AG04449 (cell line): ENCODE measurements around the gene BCR.

Experiments used
- CTCF ChIA-PET: fragments of 350-600 bp; formaldehyde crosslinking; extraction: SDS; loops from one replicate; lab custom pipeline; 2021; ENCODE audit warnings: antibody characterized with exemption; lab: Yijun Ruan, JAX
- POLR2A ChIA-PET: fragments of 400-600, 350-600 bp; formaldehyde crosslinking; extraction: SDS; loops from one replicate; lab custom pipeline; 2020; ENCODE audit warnings: antibody characterized with exemption, inconsistent platforms; lab: Yijun Ruan, JAX
- DNase-seq: peaks from one replicate; pipeline ENCODE4 v3.0.0-alpha.2; 2010; ENCODE audit warnings: low read depth, low spot score
- H3K4me3 ChIP-seq: 2 replicates; pipeline ENCODE4 v1.5.1; 2011; ENCODE audit warnings: low read depth, mild to moderate bottlenecking, control low read depth, low read length
- CTCF ChIP-seq: IDR thresholded peaks from one replicate; pipeline ENCODE4 v1.5.1; 2011; ENCODE audit warnings: mild to moderate bottlenecking, moderate library complexity, low read length, control low read depth, inconsistent platforms; ENCODE audit not compliant: insufficient read depth; ENCODE audit errors: missing control alignments

BCR gene

DNA sequence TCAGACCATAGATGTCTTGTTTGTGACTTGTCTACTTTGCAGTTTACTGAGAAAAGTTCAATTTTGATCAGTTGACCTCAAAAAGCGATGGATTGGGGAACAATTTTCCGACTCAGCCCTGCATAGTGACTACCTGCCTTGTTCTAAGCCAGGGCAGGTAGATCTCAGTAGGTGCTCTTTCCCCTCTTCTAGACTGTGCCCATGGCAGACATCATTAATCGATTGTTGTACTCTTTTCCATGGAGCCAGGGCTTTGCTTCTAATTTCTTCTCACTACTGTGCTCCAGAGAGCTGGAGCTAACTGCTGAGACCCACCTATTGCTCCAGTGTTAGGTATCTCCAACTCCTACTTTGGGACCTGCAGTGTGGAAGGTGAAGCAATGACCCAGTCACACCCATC lies 25.2 kb upstream of the BCR start:
- no peak for DNase-seq
- ChIA-PET CTCF (interaction anchor here (0.8 to 3.5 kb wide), 6 partner anchors 8 to 230 kb away, joined by 4 to 16 read pairs (median 4); no protein-coding TSS in a partner anchor), POLR2A (no interaction called here)
- H3K4me3 ChIP-seq = no peak overlapping the region
- no peak for TF ChIP-seq CTCF

DNA sequence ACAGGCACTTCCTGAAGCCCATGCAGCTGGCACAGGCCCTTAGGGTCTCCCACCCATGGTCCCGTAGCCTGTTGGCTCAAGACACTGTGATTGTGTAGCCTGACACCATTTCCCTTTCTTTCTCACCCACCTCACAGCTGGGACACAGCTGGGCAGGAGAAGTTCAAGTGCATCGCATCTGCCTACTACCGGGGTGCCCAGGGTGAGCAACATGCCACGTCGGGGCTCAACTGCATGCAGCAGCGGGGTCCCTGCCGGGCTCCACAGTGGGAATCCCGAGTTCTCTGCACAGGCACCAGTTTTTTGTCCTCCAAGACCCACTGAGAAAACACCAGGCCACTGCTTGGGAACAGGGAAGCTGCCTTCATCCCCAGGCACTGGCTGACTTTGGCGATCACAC lies 24.5 kb upstream of the BCR start:
- CTCF ChIA-PET = interaction anchor here (0.8 to 3.5 kb wide), 6 partner anchors 7 to 230 kb away, joined by 3 to 16 read pairs (median 5); partner anchors contain the start of gene RAB36
- no peak for TF ChIP-seq CTCF
- no peak for DNase-seq
- H3K4me3 ChIP-seq = no peak overlapping the region
- POLR2A ChIA-PET = no interaction called here

DNA sequence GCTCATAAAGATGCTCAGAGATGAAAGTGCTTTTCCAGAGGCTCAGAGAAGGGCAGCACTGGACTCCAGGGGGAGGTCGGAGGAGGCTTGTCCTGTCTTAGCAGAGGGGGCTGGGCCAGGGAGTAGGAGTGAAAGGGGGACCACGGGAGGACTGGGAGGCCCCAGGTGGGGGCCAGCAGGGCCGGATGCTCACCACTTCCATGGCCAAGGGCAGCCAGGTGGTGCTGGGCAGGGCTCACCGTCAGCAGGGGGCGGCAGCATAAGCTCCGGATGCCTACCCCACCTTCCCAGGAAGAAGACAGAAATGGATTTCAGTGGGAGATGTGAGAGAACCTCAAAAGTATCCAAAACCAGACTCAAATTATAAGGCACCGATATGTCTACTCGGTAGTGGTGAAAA lies 24.0 kb upstream of the BCR start:
- TF ChIP-seq CTCF = peak; percentile 1
- H3K4me3 ChIP-seq = no peak overlapping the region
- DNase-seq = no peak
- ChIA-PET CTCF (interaction anchor here (0.7 to 3.5 kb wide), 10 partner anchors 10 to 229 kb away, joined by 3 to 16 read pairs (median 4); partner anchors contain the start of gene RAB36), POLR2A (no interaction called here)

GRCh38 chr22:23157560-23158515 lies 22.5 kb upstream of the BCR start:
- ChIA-PET CTCF (interaction anchor here (1.0 to 3.5 kb wide), 9 partner anchors 13 to 124 kb away, joined by 3 to 16 read pairs (median 4); partner anchors contain the start of gene RAB36), POLR2A (interaction anchor here (0.6 kb wide), 1 partner anchor 650 kb away, joined by 3 read pairs; no protein-coding TSS in a partner anchor)
- no peak for TF ChIP-seq CTCF
- no peak for DNase-seq
- H3K4me3 ChIP-seq = no peak overlapping the region

DNA sequence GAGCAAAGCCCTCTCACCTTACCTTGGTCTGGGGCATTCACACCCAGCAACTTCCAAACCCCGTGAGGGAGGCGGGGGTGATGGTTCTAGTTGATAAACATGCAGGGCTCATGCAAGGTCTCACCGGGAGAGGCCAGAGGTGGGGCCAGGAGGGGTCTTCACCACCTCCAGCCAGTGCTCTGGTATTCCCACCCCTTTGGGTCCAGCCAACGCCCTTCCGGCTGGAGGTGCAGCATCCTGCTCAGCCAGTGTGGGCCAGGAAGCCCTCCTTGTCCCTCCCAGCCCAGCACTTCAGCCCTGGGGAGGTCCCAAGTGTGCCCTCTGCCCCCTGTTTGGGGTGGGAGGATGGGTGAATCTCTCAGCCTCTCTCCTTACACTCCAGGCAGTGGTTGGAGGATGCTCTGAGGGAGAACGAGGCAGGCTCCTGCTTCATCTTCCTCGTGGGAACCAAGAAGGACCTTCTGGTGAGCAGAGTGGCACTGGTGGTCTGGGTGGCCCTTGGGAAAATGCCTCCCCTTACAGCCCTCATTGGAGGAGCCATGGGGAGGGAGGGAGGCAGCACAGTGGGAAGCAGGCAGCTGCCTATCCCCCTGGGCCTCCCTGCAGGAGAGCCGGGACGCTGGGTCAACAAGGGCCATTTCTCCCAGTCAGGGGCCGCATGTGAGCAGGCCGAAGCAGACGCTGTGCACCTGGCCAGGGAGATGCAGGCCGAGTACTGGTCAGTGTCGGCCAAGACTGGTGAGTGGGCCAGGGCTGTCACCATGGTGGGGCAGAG lies 21.6 kb upstream of the BCR start:
- POLR2A ChIA-PET = no interaction called here
- H3K4me3 ChIP-seq = no peak overlapping the region
- DNase-seq = no peak
- CTCF ChIA-PET = interaction anchor here (1.2 to 1.3 kb wide), 2 partner anchors 14 to 111 kb away, joined by 3 read pairs; no protein-coding TSS in a partner anchor
- no peak for TF ChIP-seq CTCF
